RWPE2 (cell line): Measurements from ENCODE around the gene PRKAA1.

ENCODE experiments used
- ATAC-seq: fragments of 200-7000 bp; cut with Tn5 transposase; 3 replicates; pipeline ENCODE4 v1.9.1; 2021; ENCODE audit warnings: low read depth
- DNase-seq: peaks from one replicate; pipeline ENCODE4 v3.0.0-alpha.2; 2020; ENCODE audit warnings: low spot score
- H3K27ac ChIP-seq: fragments of 450-650 bp; 2 replicates; pipeline ENCODE4 v1.5.1; 2017; ENCODE audit warnings: mild to moderate bottlenecking; ENCODE audit not compliant: poor library complexity, severe bottlenecking
- H3K27me3 ChIP-seq: fragments of 250-450 bp; sonication (Bioruptor Pico); 2 replicates; pipeline ENCODE4 v1.5.1; 2021; ENCODE audit warnings: mild to moderate bottlenecking, moderate library complexity; ENCODE audit not compliant: insufficient read depth, poor library complexity, severe bottlenecking
- H3K36me3 ChIP-seq: fragments of 250-450 bp; sonication (Bioruptor Pico); 2 replicates; pipeline ENCODE4 v1.5.1; 2020; ENCODE audit warnings: low read depth, mild to moderate bottlenecking, moderate library complexity
- H3K4me1 ChIP-seq: fragments of 250-450 bp; sonication (Bioruptor Pico); 2 replicates; pipeline ENCODE4 v1.5.1; 2021; ENCODE audit warnings: mild to moderate bottlenecking, moderate library complexity; ENCODE audit not compliant: insufficient read depth, poor library complexity, severe bottlenecking
- H3K4me3 ChIP-seq: fragments of 250-450 bp; sonication (Bioruptor Pico); 2 replicates; pipeline ENCODE4 v1.5.1; 2021; ENCODE audit warnings: mild to moderate bottlenecking, moderate library complexity; ENCODE audit not compliant: severe bottlenecking
- H3K9me3 ChIP-seq: fragments of 250-450 bp; sonication (Bioruptor Pico); 2 replicates; pipeline ENCODE4 v1.5.1; 2021; ENCODE audit warnings: mild to moderate bottlenecking, moderate library complexity; ENCODE audit not compliant: severe bottlenecking
- TF ChIP-seq, protein P1 (sequence below): fragments of 450-650 bp; IDR thresholded peaks from one replicate; pipeline ENCODE4 v1.5.1; 2017; ENCODE audit warnings: mild to moderate bottlenecking, moderate library complexity; ENCODE audit not compliant: poor library complexity, severe bottlenecking

Gene PRKAA1

DNA sequence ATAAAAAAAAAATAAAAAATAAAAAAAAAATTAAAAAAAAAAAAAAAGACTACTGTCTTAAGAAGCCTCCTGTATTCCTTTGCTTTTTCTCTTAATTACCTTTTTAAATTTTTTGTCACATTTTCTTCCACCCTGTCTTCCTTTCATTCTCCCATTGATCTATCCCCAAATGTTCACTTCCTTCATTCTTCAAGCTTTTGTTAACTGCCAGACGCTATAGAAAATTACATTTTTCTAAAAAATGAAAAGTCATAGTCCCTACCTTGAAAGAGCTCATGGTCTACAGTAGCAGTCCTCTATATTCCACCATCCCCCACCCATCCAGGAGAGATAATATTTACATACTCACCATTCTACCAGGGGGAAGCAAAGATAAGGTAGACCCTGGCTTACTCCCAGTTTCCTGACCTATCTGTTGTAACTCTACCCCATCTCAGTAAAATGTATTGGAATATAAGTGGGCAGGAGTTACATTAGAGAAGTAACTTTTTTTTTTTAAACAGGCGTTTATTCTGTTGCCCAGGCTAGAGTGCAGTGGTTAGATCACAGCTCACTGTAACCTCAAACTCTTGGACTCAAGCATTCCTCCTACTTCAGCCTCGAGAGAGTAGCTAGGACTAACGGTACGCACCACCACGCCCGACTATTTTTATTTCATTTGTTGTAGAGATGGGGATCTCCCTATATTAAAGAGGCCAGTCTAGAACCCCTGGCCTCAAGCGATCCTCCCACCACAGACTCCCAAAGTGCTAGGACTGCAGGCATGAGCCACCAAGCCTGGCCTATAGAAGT lies 3.8 kb upstream of the PRKAA1 start:
- Histone ChIP-seq H3K27me3 (no peaks in the 10 kb centered on the region), H3K4me1 (peaks cover 5% of the 10 kb centered on the region), H3K27ac (no peak overlapping the region), H3K36me3 (no peaks in the 10 kb centered on the region), H3K9me3 (no peaks in the 10 kb centered on the region), H3K4me3 (no peak overlapping the region)
- DNase-seq (no peak), ATAC-seq (no peak)
- TF ChIP-seq, protein P1, sequence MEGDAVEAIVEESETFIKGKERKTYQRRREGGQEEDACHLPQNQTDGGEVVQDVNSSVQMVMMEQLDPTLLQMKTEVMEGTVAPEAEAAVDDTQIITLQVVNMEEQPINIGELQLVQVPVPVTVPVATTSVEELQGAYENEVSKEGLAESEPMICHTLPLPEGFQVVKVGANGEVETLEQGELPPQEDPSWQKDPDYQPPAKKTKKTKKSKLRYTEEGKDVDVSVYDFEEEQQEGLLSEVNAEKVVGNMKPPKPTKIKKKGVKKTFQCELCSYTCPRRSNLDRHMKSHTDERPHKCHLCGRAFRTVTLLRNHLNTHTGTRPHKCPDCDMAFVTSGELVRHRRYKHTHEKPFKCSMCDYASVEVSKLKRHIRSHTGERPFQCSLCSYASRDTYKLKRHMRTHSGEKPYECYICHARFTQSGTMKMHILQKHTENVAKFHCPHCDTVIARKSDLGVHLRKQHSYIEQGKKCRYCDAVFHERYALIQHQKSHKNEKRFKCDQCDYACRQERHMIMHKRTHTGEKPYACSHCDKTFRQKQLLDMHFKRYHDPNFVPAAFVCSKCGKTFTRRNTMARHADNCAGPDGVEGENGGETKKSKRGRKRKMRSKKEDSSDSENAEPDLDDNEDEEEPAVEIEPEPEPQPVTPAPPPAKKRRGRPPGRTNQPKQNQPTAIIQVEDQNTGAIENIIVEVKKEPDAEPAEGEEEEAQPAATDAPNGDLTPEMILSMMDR = no peak

DNA sequence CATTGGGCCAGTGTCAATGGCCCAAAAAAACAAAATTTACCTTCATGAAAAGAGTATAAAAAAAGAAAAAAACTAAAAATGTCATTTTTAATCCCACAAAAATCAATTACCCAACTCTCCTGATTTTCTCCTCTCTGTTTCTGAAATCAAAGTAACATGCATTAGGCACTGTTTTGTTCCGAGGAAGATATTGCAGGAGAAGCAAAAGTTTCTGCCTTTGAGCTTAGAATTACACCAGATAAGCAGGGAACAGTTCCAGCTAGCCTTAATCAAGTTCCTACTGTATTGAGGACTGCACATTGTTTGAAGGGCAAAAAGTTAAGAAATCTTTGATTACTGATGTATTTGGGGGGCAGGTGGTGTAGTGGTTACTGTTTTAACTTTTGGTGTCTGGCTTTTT lies 1.1 kb upstream of the PRKAA1 start:
- H3K4me1 ChIP-seq = peaks cover 12% of the 10 kb centered on the region
- no peaks in the 10 kb centered on the region for H3K27me3 ChIP-seq
- H3K36me3 ChIP-seq = peaks cover 18% of the 10 kb centered on the region
- H3K4me3 ChIP-seq = peak overlapping the region; percentile 51
- TF ChIP-seq, protein P1 = no peak
- no peaks in the 10 kb centered on the region for H3K9me3 ChIP-seq
- DNase-seq (no peak), ATAC-seq (no peak)
- peak overlapping the region; percentile 77 for H3K27ac ChIP-seq

DNA sequence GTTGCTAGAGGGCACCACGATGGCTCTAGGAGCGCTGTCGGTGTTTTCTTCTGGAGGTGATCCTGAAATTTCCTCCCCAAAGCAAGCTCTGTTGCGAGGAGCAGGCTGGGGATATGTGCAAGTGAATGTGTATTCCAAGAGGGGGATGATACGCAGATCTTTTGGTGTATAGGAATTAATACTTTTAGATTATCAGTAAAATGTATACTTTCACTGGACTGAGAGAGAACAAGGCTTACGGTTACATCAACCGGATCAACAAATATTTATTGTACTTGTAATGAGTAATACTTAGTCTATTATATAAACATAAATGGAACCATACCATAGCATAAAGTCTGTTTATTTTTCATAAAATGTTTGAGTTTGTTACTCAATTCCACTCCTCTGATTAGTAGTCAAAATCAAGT lies 632 bp upstream of the PRKAA1 start:
- peak overlapping the region; percentile 77 for H3K27ac ChIP-seq

DNA sequence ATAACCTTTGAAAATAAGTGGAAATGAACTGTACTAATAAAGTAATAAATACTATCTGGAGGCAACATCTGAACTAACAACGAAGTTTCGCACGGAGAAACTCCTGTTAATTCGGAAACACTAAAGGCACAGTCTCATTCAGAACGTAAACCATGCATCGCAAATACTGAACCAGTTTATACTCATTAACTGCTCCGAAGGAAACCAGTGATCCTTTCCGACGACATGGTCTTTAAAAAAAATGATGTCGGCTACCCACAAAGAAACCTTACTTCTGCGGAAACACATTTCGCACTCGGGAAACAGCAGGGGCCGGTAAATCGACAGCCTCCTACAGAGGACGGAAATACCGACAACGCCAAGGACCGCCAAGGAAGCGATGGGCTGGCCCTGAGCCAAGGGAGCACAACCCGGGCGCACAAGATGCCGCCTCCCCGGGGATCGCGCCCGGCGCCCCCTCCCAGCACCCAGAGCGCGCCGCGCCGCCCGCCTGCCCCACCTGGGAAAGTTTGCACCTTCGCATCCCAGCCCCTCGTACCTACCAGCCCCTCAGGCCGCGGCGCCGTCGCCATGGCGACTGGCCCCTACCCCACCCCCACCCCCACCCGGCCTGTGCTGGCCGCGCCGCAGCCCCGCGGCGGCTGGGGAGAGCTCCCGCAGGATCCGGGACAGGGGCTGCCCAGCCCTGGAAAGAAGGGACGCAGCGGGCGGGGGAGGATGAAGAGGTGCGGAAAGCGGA lies 732 bp downstream of the PRKAA1 start:
- H3K4me1 ChIP-seq = peaks cover 16% of the 10 kb centered on the region
- ATAC-seq (peak; percentile 66), DNase-seq (peak; percentile 87)
- peak overlapping the region; percentile 51 for H3K4me3 ChIP-seq
- no peaks in the 10 kb centered on the region for H3K9me3 ChIP-seq
- TF ChIP-seq, protein P1 = no peak
- peaks cover 20% of the 10 kb centered on the region for H3K36me3 ChIP-seq
- no peaks in the 10 kb centered on the region for H3K27me3 ChIP-seq
- H3K27ac ChIP-seq = peak overlapping the region; percentile 77

More for the DNA sequence above, 632 bp upstream of the PRKAA1 start:
- Histone ChIP-seq H3K36me3 (peaks cover 18% of the 10 kb centered on the region), H3K27me3 (no peaks in the 10 kb centered on the region), H3K4me1 (peaks cover 12% of the 10 kb centered on the region), H3K9me3 (no peaks in the 10 kb centered on the region), H3K4me3 (peak overlapping the region; percentile 51)
- peak; percentile 65; the same call in 2 of the 3 replicates for ATAC-seq
- DNase-seq = no peak
- TF ChIP-seq, protein P1 = no peak
